IMR-90 (cell line): ENCODE results near the gene CMTM5.

Experiments used
- CTCF ChIP-seq: conservative IDR thresholded peaks from 2 replicates; pipeline ENCODE4 v1.5.1; 2012; ENCODE audit warnings: mild to moderate bottlenecking, low read depth, low read length, improper control_type of control experiment
- RFX5 ChIP-seq: IDR thresholded peaks from 2 replicates; pipeline ENCODE4 v1.8.0; 2012; ENCODE audit warnings: low read depth, mild to moderate bottlenecking, low read length, moderate library complexity

- no peak for TF ChIP-seq RFX5
- no peak for TF ChIP-seq CTCF
Measured at GRCh38 chr14:23409475-23409874, 32.6 kb downstream of the CMTM5 start.
